ENCODE data around the gene TACR2. TPM values are rescaled to one million over a fixed set of nuclear protein-coding genes. Genes with fewer than 3 reads are reported as not detected.

TACR2 gene
- total RNA-seq, 1 donor from 2014 or later: 1.2 TPM

GRCh38 chr10:69421611-69422308, 5.0 kb upstream of the TACR2 start:
- no peaks in the 10 kb centered on the region for H3K27me3 ChIP-seq (ENCODE audit: low read depth)
- no peaks in the 10 kb centered on the region for H3K36me3 ChIP-seq
- H3K4me1 ChIP-seq: peaks cover 29% of the 10 kb centered on the region
- peak; percentile 89 to 91 for ATAC-seq
- peak overlapping the region; percentile 57 for H3K27ac ChIP-seq
- DNase-seq: peak; percentile 90
- no peaks in the 10 kb centered on the region for H3K9me3 ChIP-seq
- intact Hi-C loops (cut with DNase I): no loop called here
- no peak for TF ChIP-seq CTCF (IDR thresholded peaks at IDR 0.05)
- no peak overlapping the region for H3K4me3 ChIP-seq

GRCh38 chr10:69419744-69420126, 3.0 kb upstream of the TACR2 start:
- TF ChIP-seq CTCF (IDR thresholded peaks at IDR 0.05): no peak
- Histone ChIP-seq H3K9me3 (no peaks in the 10 kb centered on the region), H3K4me1 (peaks cover 15% of the 10 kb centered on the region), H3K27me3 (ENCODE audit: low read depth) (no peaks in the 10 kb centered on the region), H3K27ac (no peak overlapping the region), H3K4me3 (no peak overlapping the region), H3K36me3 (no peaks in the 10 kb centered on the region)
- no peak for DNase-seq
- intact Hi-C loops (cut with DNase I): no loop called here
- no peak for ATAC-seq

GRCh38 chr10:69419096-69419743, 2.5 kb upstream of the TACR2 start:
- Histone ChIP-seq H3K4me3 (no peak overlapping the region), H3K27ac (no peak overlapping the region), H3K36me3 (no peaks in the 10 kb centered on the region), H3K9me3 (no peaks in the 10 kb centered on the region), H3K27me3 (ENCODE audit: low read depth) (no peaks in the 10 kb centered on the region), H3K4me1 (peaks cover 15% of the 10 kb centered on the region)
- DNase-seq (no peak), ATAC-seq (no peak)
- intact Hi-C loops (cut with DNase I): no loop called here
- no peak for TF ChIP-seq CTCF (IDR thresholded peaks at IDR 0.05)

- intact Hi-C loops (cut with DNase I): no loop called here
- Histone ChIP-seq H3K4me3 (no peak overlapping the region), H3K27ac (no peak overlapping the region), H3K27me3 (ENCODE audit: low read depth) (no peaks in the 10 kb centered on the region), H3K9me3 (no peaks in the 10 kb centered on the region), H3K4me1 (peaks cover 15% of the 10 kb centered on the region), H3K36me3 (no peaks in the 10 kb centered on the region)
- DNase-seq (no peak), ATAC-seq (no peak)
- TF ChIP-seq CTCF (IDR thresholded peaks at IDR 0.05): no peak
Measured at GRCh38 chr10:69418052-69418752, 1.5 kb upstream of the TACR2 start.

- Histone ChIP-seq H3K4me1 (peaks cover 18% of the 10 kb centered on the region), H3K36me3 (no peaks in the 10 kb centered on the region), H3K4me3 (no peak overlapping the region), H3K27ac (no peak overlapping the region), H3K27me3 (ENCODE audit: low read depth) (no peaks in the 10 kb centered on the region), H3K9me3 (no peaks in the 10 kb centered on the region)
- DNase-seq (no peak), ATAC-seq (no peak)
- TF ChIP-seq CTCF (IDR thresholded peaks at IDR 0.05): no peak
- intact Hi-C loops (cut with DNase I): no loop called here
Measured at GRCh38 chr10:69417542-69417941, 824 bp upstream of the TACR2 start.

Data from lower lobe of right lung (tissue), 2 donors.